K562 (cell line): Measurements from ENCODE around the gene AP1M1. TPM values are rescaled to one million over a fixed set of nuclear protein-coding genes. Genes with fewer than 3 reads are reported as not detected.

Source experiments
- BMI1 ChIP-seq: fragments of 150-350 bp; IDR thresholded peaks from 2 replicates; pipeline ENCODE4 v1.6.1; 2014; ENCODE audit warnings: low read length
- EP300 ChIP-seq: IDR thresholded peaks from 2 replicates; pipeline ENCODE4 v1.6.1; 2012; ENCODE audit warnings: low read length, improper control_type of control experiment
- GABPB1 ChIP-seq: sonication (generic); formaldehyde crosslinking; IDR thresholded peaks from 2 replicates; pipeline ENCODE4 v1.8.0; 2022; ENCODE audit warnings: mild to moderate bottlenecking, missing genetic modification reagents
- HDAC2 ChIP-seq: fragments of 450-650 bp; IDR thresholded peaks from 2 replicates; pipeline ENCODE4 v1.6.1; 2016; ENCODE audit warnings: mild to moderate bottlenecking
- PML ChIP-seq: IDR thresholded peaks from 2 replicates; pipeline ENCODE4 v1.6.1; 2012; ENCODE audit warnings: low read length, inconsistent platforms
- SAP30 ChIP-seq: fragments of 200-600 bp; sonication (generic); IDR thresholded peaks from 2 replicates; pipeline ENCODE4 v1.6.1; 2012; ENCODE audit warnings: borderline replicate concordance, low read depth, mild to moderate bottlenecking, moderate library complexity, low read length, control low read depth, inconsistent platforms; ENCODE audit not compliant: insufficient read depth, poor library complexity, severe bottlenecking
- STAG1 ChIP-seq: sonication (generic); formaldehyde crosslinking; IDR thresholded peaks from 2 replicates; pipeline ENCODE4 v1.5.0; 2020; ENCODE audit warnings: missing genetic modification reagents, borderline replicate concordance
- SUPT5H ChIP-seq: fragments of 450-650 bp; IDR thresholded peaks from 2 replicates; pipeline ENCODE4 v1.6.1; 2016
- THRAP3 ChIP-seq: fragments of 450-650 bp; IDR thresholded peaks from 2 replicates; pipeline ENCODE4 v1.6.1; 2016; ENCODE audit warnings: mild to moderate bottlenecking, inconsistent platforms, borderline replicate concordance
- YY1 ChIP-seq, 3 experiments: IDR thresholded peaks; 2 replicates each; pipeline ENCODE4 v1.6.1; 2011; ENCODE audit warnings: low read length in 2 of 3, mild to moderate bottlenecking in 2 of 3, moderate library complexity in 2 of 3, borderline replicate concordance in 1 of 3, control low read depth in 1 of 3, low read depth in 1 of 3; ENCODE audit not compliant: insufficient read depth in 3 of 3, insufficient replicate concordance in 2 of 3, control insufficient read depth in 1 of 3, insufficient read length in 1 of 3; ENCODE audit errors: extremely low read depth in 1 of 3
- ZBED1 ChIP-seq: IDR thresholded peaks from 2 replicates; pipeline ENCODE4 v1.6.1; 2014
- ZEB2 ChIP-seq: fragments of 450-650 bp; IDR thresholded peaks from 2 replicates; pipeline ENCODE4 v1.6.1; 2016
- ZFP36 ChIP-seq: fragments of 150-350 bp; IDR thresholded peaks from 2 replicates; pipeline ENCODE4 v1.6.1; 2018; ENCODE audit warnings: low read length, low read depth; ENCODE audit not compliant: partially characterized antibody
- ZNF140 ChIP-seq: fragments of 250-450 bp; sonication (Bioruptor Pico); IDR thresholded peaks from 2 replicates; pipeline ENCODE4 v1.8.0; 2021; ENCODE audit warnings: moderate library complexity, mild to moderate bottlenecking, inconsistent platforms
- polyA plus RNA-seq, 8 experiments: library from polyadenylated mRNA; depleted of rRNA in 4 of 8; stranded (reverse) in 5 of 8; unstranded in 3 of 8; fragments of >200 nt; fragmentation: Nextera tagmentation in 2 of 8; fragmentation: Illumina TruSeq in 1 of 8; extraction: Ambion mirVana in 2 of 8; extraction: Trizol in 1 of 8; gene quantifications; 2 replicates each; pipeline versions ENCODE4 v1.2.1 to v1.2.3, GENCODE V29; 2011 to 2014; ENCODE audit warnings: inconsistent platforms in 1 of 8, missing spikeins in 1 of 8
- total RNA-seq, 7 experiments: library from RNA; depleted of rRNA in 6 of 7; stranded (reverse); fragments of >200 nt in 6 of 7; fragmentation: Illumina TruSeq in 2 of 7; extraction: Trizol in 2 of 7; gene quantifications; 2 replicates each; pipeline versions ENCODE4 v1.2.1 to v1.2.3, GENCODE V29; 2011 to 2021; ENCODE audit warnings: low replicate concordance in 1 of 7
- TF ChIP-seq, protein P1 (sequence below): IDR thresholded peaks from 2 replicates; pipeline ENCODE4 v1.6.1; 2016; ENCODE audit warnings: missing genetic modification characterization, missing compliant biosample characterization
- TF ChIP-seq, protein P2 (sequence below), 2 experiments: fragments of 450-650 bp in 1 of 2; sonication (generic) in 1 of 2; formaldehyde crosslinking in 1 of 2; IDR thresholded peaks; 2 replicates each; pipeline versions ENCODE4 v1.7.1 to v1.9.0; 2016 to 2022; ENCODE audit warnings: inconsistent platforms in 1 of 2, mild to moderate bottlenecking in 1 of 2, missing genetic modification reagents in 1 of 2

The AP1M1 gene
- total and polyA plus RNA-seq, 9 of the 15 experiments (the other 6 are each of a cell fraction or from before 2014, with no cell fraction given): 0.87 to 56.2 (median 29.1) TPM

DNA sequence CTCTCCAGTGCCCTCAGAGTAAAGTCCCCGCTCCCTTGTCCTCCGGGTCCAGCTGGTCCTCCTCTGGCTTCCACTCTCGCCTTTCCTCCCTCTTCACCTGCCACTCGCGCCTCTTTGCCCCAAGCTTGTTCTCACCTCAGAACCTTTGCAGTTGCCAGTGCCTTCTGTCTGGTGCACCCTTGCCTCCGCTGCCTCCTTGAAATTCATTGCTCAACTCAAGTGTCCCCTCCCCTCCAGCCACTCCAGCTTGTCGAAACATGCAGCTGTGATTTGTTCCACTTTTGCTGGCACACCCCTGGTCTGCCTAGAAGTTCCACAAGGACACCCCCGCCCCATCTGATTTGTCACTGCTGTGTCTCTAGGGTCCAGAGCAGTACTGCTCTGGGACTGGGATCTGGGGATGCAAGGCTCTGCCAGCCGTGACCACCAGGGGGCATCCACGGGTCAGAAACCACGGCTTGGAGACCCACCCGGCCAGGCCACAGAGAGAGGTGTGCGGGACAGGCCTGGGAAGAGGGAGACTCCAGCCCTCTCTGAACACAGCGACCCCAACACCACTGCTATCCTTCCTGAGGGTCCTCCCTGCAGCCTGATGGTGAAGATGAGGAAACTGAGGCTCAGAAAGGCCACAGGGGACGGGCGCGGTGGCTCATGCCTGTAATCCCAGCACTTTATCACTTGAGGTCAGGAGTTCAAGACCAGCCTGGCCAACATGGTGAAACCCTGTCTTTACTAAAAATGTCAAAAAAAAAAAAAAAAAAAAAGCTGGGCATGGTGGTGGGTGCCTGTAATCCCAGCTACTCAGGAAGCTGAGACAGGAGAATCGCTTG lies 49.9 kb downstream of the AP1M1 start (continued):
- TF ChIP-seq, protein P1, sequence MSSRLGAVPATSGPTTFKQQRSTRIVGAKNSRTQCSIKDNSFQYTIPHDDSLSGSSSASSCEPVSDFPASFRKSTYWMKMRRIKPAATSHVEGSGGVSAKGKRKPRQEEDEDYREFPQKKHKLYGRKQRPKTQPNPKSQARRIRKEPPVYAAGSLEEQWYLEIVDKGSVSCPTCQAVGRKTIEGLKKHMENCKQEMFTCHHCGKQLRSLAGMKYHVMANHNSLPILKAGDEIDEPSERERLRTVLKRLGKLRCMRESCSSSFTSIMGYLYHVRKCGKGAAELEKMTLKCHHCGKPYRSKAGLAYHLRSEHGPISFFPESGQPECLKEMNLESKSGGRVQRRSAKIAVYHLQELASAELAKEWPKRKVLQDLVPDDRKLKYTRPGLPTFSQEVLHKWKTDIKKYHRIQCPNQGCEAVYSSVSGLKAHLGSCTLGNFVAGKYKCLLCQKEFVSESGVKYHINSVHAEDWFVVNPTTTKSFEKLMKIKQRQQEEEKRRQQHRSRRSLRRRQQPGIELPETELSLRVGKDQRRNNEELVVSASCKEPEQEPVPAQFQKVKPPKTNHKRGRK (tag): no peak
- no peak for TF ChIP-seq ZNF140 (CRISPR knock-in tag)
- TF ChIP-seq, protein P2, sequence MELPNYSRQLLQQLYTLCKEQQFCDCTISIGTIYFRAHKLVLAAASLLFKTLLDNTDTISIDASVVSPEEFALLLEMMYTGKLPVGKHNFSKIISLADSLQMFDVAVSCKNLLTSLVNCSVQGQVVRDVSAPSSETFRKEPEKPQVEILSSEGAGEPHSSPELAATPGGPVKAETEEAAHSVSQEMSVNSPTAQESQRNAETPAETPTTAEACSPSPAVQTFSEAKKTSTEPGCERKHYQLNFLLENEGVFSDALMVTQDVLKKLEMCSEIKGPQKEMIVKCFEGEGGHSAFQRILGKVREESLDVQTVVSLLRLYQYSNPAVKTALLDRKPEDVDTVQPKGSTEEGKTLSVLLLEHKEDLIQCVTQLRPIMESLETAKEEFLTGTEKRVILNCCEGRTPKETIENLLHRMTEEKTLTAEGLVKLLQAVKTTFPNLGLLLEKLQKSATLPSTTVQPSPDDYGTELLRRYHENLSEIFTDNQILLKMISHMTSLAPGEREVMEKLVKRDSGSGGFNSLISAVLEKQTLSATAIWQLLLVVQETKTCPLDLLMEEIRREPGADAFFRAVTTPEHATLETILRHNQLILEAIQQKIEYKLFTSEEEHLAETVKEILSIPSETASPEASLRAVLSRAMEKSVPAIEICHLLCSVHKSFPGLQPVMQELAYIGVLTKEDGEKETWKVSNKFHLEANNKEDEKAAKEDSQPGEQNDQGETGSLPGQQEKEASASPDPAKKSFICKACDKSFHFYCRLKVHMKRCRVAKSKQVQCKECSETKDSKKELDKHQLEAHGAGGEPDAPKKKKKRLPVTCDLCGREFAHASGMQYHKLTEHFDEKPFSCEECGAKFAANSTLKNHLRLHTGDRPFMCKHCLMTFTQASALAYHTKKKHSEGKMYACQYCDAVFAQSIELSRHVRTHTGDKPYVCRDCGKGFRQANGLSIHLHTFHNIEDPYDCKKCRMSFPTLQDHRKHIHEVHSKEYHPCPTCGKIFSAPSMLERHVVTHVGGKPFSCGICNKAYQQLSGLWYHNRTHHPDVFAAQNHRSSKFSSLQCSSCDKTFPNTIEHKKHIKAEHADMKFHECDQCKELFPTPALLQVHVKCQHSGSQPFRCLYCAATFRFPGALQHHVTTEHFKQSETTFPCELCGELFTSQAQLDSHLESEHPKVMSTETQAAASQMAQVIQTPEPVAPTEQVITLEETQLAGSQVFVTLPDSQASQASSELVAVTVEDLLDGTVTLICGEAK (IDR thresholded peaks at IDR 0.05): no peak
- TF ChIP-seq, protein P2 (CRISPR knock-in tag; IDR thresholded peaks at IDR 0.05): no peak
- TF ChIP-seq HDAC2: no peak
- TF ChIP-seq SUPT5H: no peak
- no peak for TF ChIP-seq ZBED1
- no peak for TF ChIP-seq SAP30
- TF ChIP-seq GABPB1 (CRISPR knock-in tag): no peak
- TF ChIP-seq ZEB2: no peak
- TF ChIP-seq THRAP3: no peak
- TF ChIP-seq EP300: 0 out of 2 replicates have a peak, but pooled peaks have one; percentile 26
- no peak for TF ChIP-seq BMI1
- no peak for TF ChIP-seq PML
- TF ChIP-seq ZFP36: no peak
- no peak for TF ChIP-seq YY1 (IDR thresholded peaks at IDR 0.05; ENCODE audit: borderline replicate concordance in 1 of 3, control insufficient read depth in 1 of 3, extremely low read depth in 1 of 3, insufficient read depth in 3 of 3, insufficient read length in 1 of 3, insufficient replicate concordance in 2 of 3, low read depth in 1 of 3, low read length in 2 of 3)
- peak; percentile 93; the same call in 1 of the 2 replicates for TF ChIP-seq STAG1 (CRISPR knock-in tag)
